ENCODE results near the gene EEF2KMT. TPM values are rescaled to one million over a fixed set of nuclear protein-coding genes. Genes with fewer than 3 reads are reported as not detected.
A peak's percentile ranks its signal among the peaks of the same experiment; 100 is the strongest.
"Not testable (repeated sequence)": the region's sequence is repeated elsewhere in the genome, so short reads cannot be mapped to it uniquely, and the experiment has no call there.

EEF2KMT gene
- total and polyA plus RNA-seq, 2 donors (not counting 3 experiments of a cell fraction or from before 2014, with no cell fraction given), result 13.9 to 15.5 TPM

DNA sequence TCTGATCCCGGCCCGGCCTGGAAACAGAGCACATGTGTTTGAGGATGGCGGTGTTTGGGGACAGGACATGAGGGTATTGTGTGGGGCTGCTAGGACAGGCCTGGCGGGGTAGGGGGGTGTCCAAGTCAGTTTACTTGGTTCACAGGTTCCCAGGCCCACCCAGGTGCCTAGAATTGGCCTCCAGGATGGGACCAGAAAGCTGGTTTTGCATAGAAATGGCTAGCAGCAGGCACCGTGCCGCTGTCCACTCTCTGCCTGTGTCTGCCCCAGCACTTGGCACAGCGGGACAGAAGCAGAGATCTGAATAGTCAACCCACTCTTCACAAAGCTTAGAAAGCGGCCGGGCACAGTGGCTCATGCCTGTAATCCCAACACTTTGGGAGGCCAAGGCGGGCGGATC, 11.9 kb downstream of the EEF2KMT start:
- FAIRE-seq; DNase-seq (ENCODE audit: low read depth, low spot score); H3K27ac ChIP-seq (ENCODE audit: insufficient read depth, low read depth, low read length); H3K9me1 ChIP-seq (replicated peaks; ENCODE audit: control insufficient read depth, extremely low read depth, insufficient read depth, low read length); H3K9ac ChIP-seq (replicated peaks; ENCODE audit: extremely low read depth, insufficient read depth, low read length); POLR2A ChIA-PET; dilution Hi-C loops (cut with MboI; ENCODE audit: extremely low pct_ligation_motif_present, low sequenced_read_pairs); H3K4me2 ChIP-seq (ENCODE audit: insufficient read depth, low read length); H3K4me3 ChIP-seq (replicated peaks in 1 of 3; ENCODE audit: insufficient read depth in 1 of 3, low read depth in 1 of 3, low read length in 3 of 3); H4K20me1 ChIP-seq (replicated peaks; ENCODE audit: control insufficient read depth, extremely low read depth, insufficient read depth, low read length); H3K79me2 ChIP-seq (ENCODE audit: control insufficient read depth, insufficient read depth, low read length); H3K4me1 ChIP-seq (ENCODE audit: control insufficient read depth, extremely low read depth, insufficient read depth, low read length); H2AFZ ChIP-seq (ENCODE audit: low read depth, low read length); H3K9me3 ChIP-seq (replicated peaks; ENCODE audit: control insufficient read depth, insufficient read depth, low read length); CTCF ChIA-PET; H3K27me3 ChIP-seq (ENCODE audit: control insufficient read depth in 2 of 2, insufficient read depth in 2 of 2, low read length in 2 of 2); BruUV-seq (replicated peaks): not testable (repeated sequence)
- intact Hi-C loops (cut with micrococcal nuclease), result loop anchor here (2.0 kb wide), 1 partner anchor 29 kb away; no protein-coding TSS in a partner anchor
- H3K36me3 ChIP-seq (ENCODE audit: control insufficient read depth in 2 of 2, extremely low read depth in 1 of 2, insufficient read depth in 2 of 2, low read length in 2 of 2), result peaks cover 0 to 10% of the 10 kb centered on the region in 2 experiments

DNA sequence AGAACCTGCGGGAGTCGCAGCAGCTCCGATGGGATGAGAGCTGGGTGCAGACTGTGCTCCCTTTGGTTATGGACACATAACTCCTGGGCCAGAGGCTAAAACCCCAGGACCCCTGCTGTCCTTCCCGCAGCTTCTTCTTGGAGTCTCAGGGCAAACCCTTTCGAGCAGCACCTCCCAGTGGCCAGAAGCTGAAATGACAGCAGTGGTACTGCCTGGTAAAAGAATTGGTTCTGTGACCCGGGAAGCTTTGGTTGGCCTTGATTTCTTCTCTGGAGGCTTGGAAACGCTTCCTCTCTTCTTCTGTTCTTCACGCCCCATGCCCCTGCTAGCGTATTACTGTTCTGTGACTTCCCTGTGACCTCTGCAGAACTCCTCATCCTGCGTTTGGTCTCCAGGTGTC, 12.8 kb downstream of the EEF2KMT start:
- DNase-seq (ENCODE audit: low read depth, low spot score), result peak; percentile 52
- TSS peak; percentile 10 for BruUV-seq (replicated peaks)
- FAIRE-seq, result peak; percentile 78

DNA sequence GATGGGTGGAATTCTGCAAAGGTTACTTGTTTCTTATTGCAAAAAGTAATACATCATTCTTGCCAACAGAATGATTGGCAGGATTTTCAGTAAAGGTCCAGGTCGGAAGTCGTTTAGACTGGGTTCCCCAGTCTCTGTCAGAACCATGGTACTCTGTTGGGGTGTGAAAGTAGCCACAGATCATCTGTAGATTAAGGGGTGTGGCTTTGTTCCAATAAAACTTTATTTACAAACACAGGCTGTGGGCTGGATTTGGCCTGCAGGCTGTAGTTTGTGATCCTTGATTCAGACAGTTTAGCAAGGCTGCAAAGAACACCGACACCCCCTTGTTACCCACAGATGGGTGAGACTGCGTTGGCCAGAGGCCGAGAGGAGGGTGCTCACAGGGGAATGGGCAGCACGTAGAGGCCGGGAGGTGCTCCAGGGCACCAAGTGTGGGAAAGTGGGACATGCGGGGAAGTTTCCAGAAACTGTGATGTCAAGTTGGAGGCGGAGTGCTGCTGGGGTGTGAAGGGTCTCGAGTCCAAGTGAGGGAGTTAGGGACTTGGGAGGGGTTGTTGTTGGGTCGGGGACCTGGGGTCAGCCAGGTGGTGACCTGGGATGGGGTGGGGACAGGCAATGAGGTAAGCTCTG, 13.4 kb downstream of the EEF2KMT start:
- intact Hi-C loops (cut with micrococcal nuclease), result loop anchor here (2.0 kb wide), 1 partner anchor 27 kb away; no protein-coding TSS in a partner anchor
- H3K79me2 ChIP-seq (ENCODE audit: control insufficient read depth, insufficient read depth, low read length), result not testable (repeated sequence)

More for the DNA sequence above, 12.8 kb downstream of the EEF2KMT start:
- H3K27me3 ChIP-seq (ENCODE audit: control insufficient read depth in 2 of 2, insufficient read depth in 2 of 2, low read length in 2 of 2); H3K9ac ChIP-seq (replicated peaks; ENCODE audit: extremely low read depth, insufficient read depth, low read length); H3K4me3 ChIP-seq (replicated peaks in 1 of 3; ENCODE audit: insufficient read depth in 1 of 3, low read depth in 1 of 3, low read length in 3 of 3); dilution Hi-C loops (cut with MboI; ENCODE audit: extremely low pct_ligation_motif_present, low sequenced_read_pairs); H3K9me1 ChIP-seq (replicated peaks; ENCODE audit: control insufficient read depth, extremely low read depth, insufficient read depth, low read length); H2AFZ ChIP-seq (ENCODE audit: low read depth, low read length); POLR2A ChIA-PET; H3K4me2 ChIP-seq (ENCODE audit: insufficient read depth, low read length); H3K27ac ChIP-seq (ENCODE audit: insufficient read depth, low read depth, low read length); H3K4me1 ChIP-seq (ENCODE audit: control insufficient read depth, extremely low read depth, insufficient read depth, low read length); H4K20me1 ChIP-seq (replicated peaks; ENCODE audit: control insufficient read depth, extremely low read depth, insufficient read depth, low read length); H3K9me3 ChIP-seq (replicated peaks; ENCODE audit: control insufficient read depth, insufficient read depth, low read length); H3K79me2 ChIP-seq (ENCODE audit: control insufficient read depth, insufficient read depth, low read length); H3K36me3 ChIP-seq (ENCODE audit: control insufficient read depth in 2 of 2, extremely low read depth in 1 of 2, insufficient read depth in 2 of 2, low read length in 2 of 2): not testable (repeated sequence)
- TF ChIP-seq, protein P1, sequence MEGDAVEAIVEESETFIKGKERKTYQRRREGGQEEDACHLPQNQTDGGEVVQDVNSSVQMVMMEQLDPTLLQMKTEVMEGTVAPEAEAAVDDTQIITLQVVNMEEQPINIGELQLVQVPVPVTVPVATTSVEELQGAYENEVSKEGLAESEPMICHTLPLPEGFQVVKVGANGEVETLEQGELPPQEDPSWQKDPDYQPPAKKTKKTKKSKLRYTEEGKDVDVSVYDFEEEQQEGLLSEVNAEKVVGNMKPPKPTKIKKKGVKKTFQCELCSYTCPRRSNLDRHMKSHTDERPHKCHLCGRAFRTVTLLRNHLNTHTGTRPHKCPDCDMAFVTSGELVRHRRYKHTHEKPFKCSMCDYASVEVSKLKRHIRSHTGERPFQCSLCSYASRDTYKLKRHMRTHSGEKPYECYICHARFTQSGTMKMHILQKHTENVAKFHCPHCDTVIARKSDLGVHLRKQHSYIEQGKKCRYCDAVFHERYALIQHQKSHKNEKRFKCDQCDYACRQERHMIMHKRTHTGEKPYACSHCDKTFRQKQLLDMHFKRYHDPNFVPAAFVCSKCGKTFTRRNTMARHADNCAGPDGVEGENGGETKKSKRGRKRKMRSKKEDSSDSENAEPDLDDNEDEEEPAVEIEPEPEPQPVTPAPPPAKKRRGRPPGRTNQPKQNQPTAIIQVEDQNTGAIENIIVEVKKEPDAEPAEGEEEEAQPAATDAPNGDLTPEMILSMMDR (IDR thresholded peaks at IDR 0.05; ENCODE audit: extremely low read depth in 1 of 2, insufficient read depth in 1 of 2, low read depth in 1 of 2, low read length in 2 of 2), result peak; percentile 32 to 70
- CTCF ChIA-PET, result interaction anchor here (0.6 to 1.7 kb wide), 17 partner anchors 8 to 1558 kb away, joined by 3 to 12 read pairs (median 3); partner anchors contain the start of gene NAGPA
- intact Hi-C loops (cut with micrococcal nuclease), result loop anchor here (2.0 kb wide), 1 partner anchor 28 kb away; no protein-coding TSS in a partner anchor

More for the DNA sequence above, 13.4 kb downstream of the EEF2KMT start:
- FAIRE-seq; H4K20me1 ChIP-seq (replicated peaks; ENCODE audit: control insufficient read depth, extremely low read depth, insufficient read depth, low read length); H3K4me2 ChIP-seq (ENCODE audit: insufficient read depth, low read length); POLR2A ChIA-PET; H3K9ac ChIP-seq (replicated peaks; ENCODE audit: extremely low read depth, insufficient read depth, low read length); H2AFZ ChIP-seq (ENCODE audit: low read depth, low read length); H3K4me3 ChIP-seq (replicated peaks in 1 of 3; ENCODE audit: insufficient read depth in 1 of 3, low read depth in 1 of 3, low read length in 3 of 3); H3K36me3 ChIP-seq (ENCODE audit: control insufficient read depth in 2 of 2, extremely low read depth in 1 of 2, insufficient read depth in 2 of 2, low read length in 2 of 2); H3K4me1 ChIP-seq (ENCODE audit: control insufficient read depth, extremely low read depth, insufficient read depth, low read length); DNase-seq (ENCODE audit: low read depth, low spot score); H3K9me1 ChIP-seq (replicated peaks; ENCODE audit: control insufficient read depth, extremely low read depth, insufficient read depth, low read length); dilution Hi-C loops (cut with MboI; ENCODE audit: extremely low pct_ligation_motif_present, low sequenced_read_pairs); H3K27ac ChIP-seq (ENCODE audit: insufficient read depth, low read depth, low read length); H3K27me3 ChIP-seq (ENCODE audit: control insufficient read depth in 2 of 2, insufficient read depth in 2 of 2, low read length in 2 of 2); BruUV-seq (replicated peaks); H3K9me3 ChIP-seq (replicated peaks; ENCODE audit: control insufficient read depth, insufficient read depth, low read length): not testable (repeated sequence)
- CTCF ChIA-PET, result interaction anchor here (0.6 to 1.7 kb wide), 17 partner anchors 9 to 1559 kb away, joined by 3 to 12 read pairs (median 3); partner anchors contain the start of gene NAGPA

Measured in endothelial cell of umbilical vein (primary cell).